HG03196 (cell line): Measurements from ENCODE around the gene KCNT1.

ENCODE experiments used
- ATAC-seq: cut with Tn5 transposase; IDR thresholded peaks from one replicate; pipeline ENCODE4 v1.9.1; 2021; ENCODE audit not compliant: unreplicated experiment

The KCNT1 gene

DNA sequence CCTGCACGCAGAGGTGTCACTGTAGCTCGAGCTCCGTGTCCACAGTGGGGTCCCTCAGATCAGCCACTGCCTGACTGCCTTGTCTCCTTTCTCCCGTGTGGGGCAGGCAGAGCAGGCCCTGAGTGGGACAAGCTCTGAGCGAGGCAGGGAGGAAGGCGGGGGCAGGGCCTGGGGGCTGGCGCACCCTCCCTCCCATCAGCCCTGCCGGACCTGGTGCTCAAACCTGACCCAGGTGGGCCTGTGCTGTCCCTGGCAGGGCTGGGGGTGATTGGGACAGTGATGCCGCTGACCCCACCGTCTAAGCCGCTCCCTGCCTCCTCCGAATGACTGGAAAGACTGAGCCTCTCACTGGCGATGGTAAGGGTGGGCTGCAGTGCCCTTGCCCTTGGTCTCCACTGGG lies 60.9 kb downstream of the KCNT1 start:
- ATAC-seq = no peak

DNA sequence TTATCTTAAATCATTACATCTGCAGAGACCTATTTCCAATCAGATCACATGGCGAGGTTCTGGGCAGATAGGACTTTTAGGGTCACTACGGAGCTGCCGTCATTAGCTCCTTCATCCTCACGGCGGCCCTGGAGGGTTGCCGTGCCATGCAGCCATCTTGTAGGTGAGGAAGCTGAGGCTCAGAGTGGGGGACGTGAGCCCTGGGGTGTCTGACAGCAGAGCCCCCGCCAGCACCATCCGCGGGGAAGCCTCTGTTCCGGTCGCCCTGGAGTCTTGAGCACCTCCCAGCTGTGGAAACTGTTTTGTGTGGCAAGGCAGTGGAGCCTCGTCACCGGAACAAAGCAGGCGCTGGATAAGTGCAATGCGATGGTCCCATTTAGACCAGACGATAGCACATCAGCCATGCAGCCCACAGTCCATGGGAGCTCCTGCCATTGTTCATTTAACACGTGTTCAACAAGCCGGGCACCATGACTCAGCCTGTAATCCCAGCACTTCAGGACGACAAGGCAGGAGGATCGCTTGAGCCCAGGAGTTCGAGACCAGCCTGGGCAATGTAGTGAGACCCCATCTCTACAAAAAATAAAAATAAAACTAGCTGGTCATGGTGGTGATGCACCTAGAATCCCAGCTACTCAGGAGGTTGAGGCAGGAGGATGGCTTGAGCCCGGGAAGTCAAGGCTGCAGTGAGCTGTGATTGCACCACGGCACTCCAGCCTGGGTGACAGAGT lies 61.9 kb downstream of the KCNT1 start:
- no peak for ATAC-seq

GRCh38 chr9:135764731-135765130 lies 62.7 kb downstream of the KCNT1 start:
- ATAC-seq = no peak

- ATAC-seq = no peak
Observed at GRCh38 chr9:135765416-135765815, 63.4 kb downstream of the KCNT1 start.

GRCh38 chr9:135766251-135766650 lies 64.3 kb downstream of the KCNT1 start:
- ATAC-seq = no peak

DNA sequence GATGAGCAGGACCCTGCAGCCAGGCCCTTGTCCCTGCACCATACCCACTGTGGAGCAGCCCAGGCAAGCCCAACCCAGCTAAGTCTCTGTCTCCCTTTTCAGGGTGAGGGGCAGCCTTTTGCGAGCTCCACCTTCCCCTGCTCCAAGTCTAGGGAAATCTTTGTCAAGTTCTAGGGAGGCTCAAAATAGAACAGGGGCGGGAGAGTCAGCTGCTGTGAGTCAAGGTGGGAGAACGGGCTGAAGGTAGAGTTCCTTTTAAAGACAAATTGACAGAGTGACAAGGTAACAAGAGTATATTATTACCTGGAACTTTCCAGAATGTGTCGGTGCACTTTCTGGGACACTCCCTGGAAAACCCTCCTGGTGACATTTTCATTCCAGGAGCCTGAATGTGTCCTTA lies 64.7 kb downstream of the KCNT1 start:
- no peak for ATAC-seq

- no peak for ATAC-seq
Observed at GRCh38 chr9:135768516-135769218, 66.7 kb downstream of the KCNT1 start.

DNA sequence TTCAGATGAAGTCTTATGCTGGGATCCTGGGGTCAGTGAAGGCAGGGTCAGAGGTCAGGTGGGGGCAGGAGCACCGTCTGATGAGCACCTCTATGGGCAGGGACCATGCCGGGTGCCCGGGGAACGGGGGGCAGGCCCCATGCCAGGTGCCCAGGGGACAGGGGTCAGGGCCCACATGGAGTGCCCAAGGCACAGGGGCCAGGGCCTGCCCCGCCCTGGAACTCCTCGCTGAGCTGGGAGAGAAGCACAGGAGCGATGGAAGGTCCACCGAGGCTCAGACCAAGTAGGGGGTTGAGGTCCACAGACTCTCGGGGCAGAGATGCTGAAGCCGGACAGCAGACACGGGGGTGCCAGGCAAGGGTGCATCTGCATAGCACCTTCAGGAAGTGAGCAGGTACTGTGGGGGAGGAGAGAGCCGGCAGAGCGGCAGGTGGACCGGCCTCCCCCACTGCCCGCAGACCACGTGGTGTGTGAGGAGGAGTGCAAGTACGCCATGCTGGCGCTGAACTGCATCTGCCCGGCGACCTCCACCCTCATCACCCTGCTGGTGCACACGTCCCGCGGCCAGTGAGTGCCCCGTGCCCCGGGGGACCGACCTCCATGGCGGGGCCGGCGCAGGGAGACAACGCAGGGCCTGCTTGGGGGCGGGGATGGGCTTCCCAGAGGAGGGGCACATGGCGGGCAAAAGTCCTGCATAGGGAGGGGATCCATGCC lies 67.7 kb downstream of the KCNT1 start:
- no peak for ATAC-seq

DNA sequence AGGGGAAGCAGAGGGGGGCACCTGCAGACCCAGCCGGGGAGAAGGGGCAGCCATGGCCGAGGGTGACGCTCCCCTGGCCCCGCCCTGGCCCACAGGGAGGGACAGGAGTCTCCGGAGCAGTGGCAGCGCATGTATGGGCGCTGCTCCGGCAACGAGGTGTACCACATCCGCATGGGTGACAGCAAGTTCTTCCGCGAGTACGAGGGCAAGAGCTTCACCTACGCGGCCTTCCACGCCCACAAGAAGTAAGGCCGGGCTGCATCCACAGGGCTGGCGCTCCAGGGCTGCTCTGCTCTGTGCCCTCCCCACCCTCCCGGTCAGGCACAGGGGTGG lies 68.2 kb downstream of the KCNT1 start:
- no peak for ATAC-seq

DNA sequence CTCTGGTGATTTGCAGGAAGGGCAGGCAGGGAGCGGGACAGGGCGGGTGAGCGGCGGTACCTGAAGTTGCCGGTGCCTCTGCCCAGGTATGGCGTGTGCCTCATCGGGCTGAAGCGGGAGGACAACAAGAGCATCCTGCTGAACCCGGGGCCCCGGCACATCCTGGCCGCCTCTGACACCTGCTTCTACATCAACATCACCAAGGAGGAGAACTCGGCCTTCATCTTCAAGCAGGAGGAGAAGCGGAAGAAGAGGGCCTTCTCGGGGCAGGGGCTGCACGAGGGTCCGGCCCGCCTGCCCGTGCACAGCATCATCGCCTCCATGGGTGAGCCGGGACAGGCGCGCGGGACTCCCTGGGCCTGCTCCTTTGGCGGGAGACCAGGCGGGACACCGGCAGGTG lies 68.8 kb downstream of the KCNT1 start:
- no peak for ATAC-seq

DNA sequence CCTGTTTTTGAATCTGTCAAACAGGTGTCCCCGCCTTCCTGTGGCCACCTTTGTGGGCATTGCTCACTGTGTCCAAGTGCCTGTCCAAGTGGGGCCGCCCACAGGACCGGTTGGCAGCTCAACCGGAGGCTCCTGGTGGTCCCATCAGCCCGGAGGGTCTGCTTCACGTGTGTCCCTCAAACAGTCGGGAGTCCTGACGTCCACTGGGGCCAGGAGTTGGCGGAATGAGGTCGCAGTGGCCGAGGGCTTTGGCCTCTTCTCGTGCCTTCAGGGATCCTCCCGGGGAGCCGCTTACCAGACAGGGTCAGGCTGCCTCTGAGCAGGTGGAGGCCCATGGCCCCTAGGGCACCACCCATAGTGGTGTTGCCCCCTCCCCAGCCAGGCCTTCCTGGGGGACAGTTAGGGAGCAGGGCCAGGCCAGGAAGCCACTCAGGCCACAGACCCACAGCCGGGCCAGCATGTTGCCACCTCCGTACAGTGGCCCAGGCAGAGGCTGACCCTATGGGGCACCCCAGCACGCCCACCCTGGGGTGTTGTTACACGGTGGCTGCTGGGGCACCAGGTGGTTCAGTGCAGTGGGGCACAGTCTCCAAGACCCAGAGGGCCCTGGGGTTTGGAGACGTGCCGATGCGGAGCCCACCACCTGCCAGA lies 69.5 kb downstream of the KCNT1 start:
- no peak for ATAC-seq

- ATAC-seq = no peak
Observed at GRCh38 chr9:135772056-135772646, 70.2 kb downstream of the KCNT1 start.

DNA sequence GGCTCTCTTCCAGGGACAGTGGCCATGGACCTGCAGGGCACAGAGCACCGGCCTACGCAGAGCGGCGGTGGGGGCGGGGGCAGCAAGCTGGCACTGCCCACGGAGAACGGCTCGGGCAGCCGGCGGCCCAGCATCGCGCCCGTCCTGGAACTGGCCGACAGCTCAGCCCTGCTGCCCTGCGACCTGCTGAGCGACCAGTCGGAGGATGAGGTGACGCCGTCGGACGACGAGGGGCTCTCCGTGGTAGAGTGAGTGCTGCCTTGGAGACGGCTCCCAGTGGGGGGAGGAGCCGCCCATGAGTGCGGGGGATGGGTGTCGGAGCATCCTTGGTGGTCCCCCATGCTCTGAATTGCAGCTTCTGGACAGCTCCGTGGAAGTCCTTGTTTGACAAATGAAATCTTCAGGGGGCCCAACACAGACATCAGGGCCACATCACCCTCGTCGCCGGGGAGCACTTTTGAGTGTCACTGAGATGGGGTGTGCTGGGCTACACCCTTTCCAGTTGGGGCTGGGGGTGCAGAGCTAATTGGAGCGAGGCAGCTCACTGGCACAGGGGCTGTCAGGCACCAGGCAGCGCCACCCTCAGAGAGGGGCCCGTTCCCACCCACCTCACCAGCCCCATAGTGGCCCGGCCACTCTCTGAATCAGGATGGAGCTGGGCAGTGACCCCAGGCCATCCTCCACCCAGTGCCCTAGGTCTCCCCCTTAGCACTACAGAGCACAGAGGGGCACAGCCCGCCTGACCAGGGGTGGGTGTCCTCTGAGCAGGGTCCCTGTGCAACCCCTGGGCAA lies 70.9 kb downstream of the KCNT1 start:
- no peak for ATAC-seq

DNA sequence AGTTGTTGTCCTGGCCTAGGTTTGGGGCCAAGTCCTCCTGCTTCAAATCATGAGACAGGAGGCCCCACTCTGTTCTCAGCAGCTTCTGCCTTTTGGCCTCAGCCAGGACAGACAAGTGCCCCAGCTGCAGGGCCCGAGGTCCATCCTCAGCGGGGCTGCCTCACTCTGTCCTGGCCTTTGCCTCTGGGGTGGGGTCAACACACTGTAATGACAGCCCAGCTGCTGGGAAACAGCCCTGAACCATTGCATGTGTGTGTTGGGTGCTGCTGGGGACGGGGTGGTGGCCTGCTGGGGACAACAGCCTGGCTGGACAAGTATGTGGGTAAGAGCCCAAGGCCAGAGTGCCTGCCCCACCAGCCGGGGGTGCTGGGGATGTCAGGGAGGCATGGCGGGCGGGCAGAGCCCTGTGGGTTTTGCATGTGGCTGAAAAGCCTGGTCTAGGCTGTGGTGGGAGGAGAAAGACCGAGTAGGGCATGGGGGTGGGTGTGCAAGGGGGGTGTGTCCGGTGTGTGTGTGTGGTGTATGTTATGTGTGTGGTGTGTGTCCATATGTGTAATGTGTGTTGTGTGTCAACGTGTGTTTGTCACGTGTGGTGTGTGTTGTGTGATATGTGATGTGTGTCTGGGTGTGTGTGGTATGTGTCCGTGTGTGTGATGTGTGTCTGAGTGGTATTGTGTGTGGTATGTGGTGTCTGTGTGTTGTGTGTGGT lies 71.7 kb downstream of the KCNT1 start:
- no peak for ATAC-seq

DNA sequence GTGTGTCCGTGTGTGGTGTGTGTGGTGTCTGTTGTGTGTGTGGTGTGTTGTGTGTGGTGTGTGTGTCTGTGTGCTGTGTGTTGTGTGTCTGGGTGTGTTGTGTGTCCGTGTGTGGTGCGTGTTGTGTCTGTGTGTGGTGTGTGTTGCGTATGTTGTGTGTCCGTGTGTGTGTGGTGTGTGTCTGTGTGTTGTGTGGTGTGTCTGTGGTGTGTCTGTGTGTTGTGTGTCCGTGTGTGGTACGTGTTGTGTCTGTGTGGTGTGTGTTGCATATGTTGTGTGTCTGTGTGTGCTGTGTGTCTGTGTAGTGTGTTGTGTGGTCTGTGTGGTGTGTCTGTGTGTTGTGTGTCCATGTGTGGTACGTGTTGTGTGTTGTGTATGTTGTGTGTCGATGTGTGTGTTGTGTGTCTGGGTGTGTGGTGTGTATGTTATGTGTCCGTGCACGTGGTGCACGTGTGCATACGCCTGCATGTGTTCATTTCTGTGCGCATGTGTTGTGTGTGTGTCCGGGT lies 72.3 kb downstream of the KCNT1 start:
- ATAC-seq = no peak

GRCh38 chr9:135774794-135775525 lies 73.0 kb downstream of the KCNT1 start:
- ATAC-seq = no peak

DNA sequence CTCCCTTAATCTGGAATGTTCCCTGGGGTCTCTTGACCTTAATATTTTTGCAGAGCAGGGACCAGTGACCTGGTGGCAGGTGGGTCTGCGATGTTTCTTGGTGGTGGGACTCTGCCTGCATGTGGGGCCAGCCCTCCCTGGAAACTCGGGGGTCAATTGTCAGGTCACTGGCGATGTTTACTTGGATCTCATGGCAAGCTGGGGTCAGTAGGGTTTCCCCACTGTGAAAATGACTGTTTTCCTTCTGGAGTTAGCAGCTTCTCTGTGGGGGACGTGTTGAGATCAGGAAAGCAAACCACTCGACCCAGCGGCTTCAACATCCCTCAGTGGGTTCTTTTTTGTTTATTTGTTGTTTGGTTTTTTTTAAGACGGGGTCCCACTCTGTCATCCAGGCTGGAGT lies 73.9 kb downstream of the KCNT1 start:
- ATAC-seq = no peak

- ATAC-seq = no peak
Observed at GRCh38 chr9:135776893-135777622, 75.1 kb downstream of the KCNT1 start.
